BJ (cell line): ENCODE measurements around the gene SYNE1. TPM values are rescaled to one million over a fixed set of nuclear protein-coding genes. Genes with fewer than 3 reads are reported as not detected.
"Not testable (repeated sequence)": the region's sequence is repeated elsewhere in the genome, so short reads cannot be mapped to it uniquely, and the experiment has no call there.

ENCODE experiments used
- CTCF ChIA-PET: fragments of 350-600 bp; formaldehyde crosslinking; extraction: SDS; loops from one replicate; lab custom pipeline; 2021; ENCODE audit warnings: antibody characterized with exemption, inconsistent platforms; lab: Yijun Ruan, JAX
- POLR2A ChIA-PET: fragments of 300-600 bp; sonication (Branson Sonifier 250); formaldehyde crosslinking; extraction: SDS; loops from one replicate; lab custom pipeline; 2021; ENCODE audit warnings: antibody characterized with exemption; lab: Charles Lee
- DNase-seq: peaks from one replicate; pipeline ENCODE4 v3.0.0-alpha.2; 2011; ENCODE audit warnings: low read depth
- H3K27me3 ChIP-seq: 2 replicates; pipeline ENCODE4 v1.6.0; 2011; ENCODE audit warnings: low read length; ENCODE audit not compliant: control insufficient read depth, insufficient read depth
- H3K36me3 ChIP-seq: 2 replicates; pipeline ENCODE4 v1.5.1; 2011; ENCODE audit warnings: low read length; ENCODE audit not compliant: control insufficient read depth, insufficient read depth
- H3K4me3 ChIP-seq: 2 replicates; pipeline ENCODE4 v1.5.1; 2011; ENCODE audit warnings: low read depth, mild to moderate bottlenecking, control low read depth, low read length
- polyA plus RNA-seq: library from polyadenylated mRNA; depleted of rRNA; stranded (reverse); fragments of >200 nt; gene quantifications from 2 replicates; pipeline ENCODE4 v1.2.3, GENCODE V29; 2011
- TF ChIP-seq, protein P1 (sequence below): IDR thresholded peaks from 2 replicates; pipeline ENCODE4 v1.5.1; 2011; ENCODE audit warnings: low read depth, mild to moderate bottlenecking, control low read depth, inconsistent platforms, low read length, moderate library complexity; ENCODE audit not compliant: insufficient read depth

SYNE1 gene
- polyA plus RNA-seq, 1 experiment, result 44.2 TPM

DNA sequence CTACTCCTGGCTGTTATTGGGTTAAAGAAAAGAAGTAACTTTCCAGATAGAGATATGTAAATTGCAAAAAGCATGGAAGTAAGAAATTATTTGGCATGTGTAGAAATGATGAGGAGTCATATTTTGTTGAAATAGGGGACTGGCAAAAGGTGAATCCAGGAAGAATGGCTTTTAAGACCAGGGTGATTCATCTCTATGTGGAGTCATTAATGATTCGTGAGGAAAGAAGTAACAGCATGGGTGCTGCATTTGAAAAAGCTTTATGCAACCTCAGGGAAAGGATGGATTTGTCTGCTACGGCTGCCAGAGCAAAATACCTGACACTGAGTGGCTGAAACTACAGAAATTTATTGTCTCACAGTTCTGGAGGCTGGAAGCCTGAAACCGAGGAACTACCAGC, 14.8 kb upstream of the SYNE1 start:
- POLR2A ChIA-PET, result no interaction called here
- TF ChIP-seq, protein P1, sequence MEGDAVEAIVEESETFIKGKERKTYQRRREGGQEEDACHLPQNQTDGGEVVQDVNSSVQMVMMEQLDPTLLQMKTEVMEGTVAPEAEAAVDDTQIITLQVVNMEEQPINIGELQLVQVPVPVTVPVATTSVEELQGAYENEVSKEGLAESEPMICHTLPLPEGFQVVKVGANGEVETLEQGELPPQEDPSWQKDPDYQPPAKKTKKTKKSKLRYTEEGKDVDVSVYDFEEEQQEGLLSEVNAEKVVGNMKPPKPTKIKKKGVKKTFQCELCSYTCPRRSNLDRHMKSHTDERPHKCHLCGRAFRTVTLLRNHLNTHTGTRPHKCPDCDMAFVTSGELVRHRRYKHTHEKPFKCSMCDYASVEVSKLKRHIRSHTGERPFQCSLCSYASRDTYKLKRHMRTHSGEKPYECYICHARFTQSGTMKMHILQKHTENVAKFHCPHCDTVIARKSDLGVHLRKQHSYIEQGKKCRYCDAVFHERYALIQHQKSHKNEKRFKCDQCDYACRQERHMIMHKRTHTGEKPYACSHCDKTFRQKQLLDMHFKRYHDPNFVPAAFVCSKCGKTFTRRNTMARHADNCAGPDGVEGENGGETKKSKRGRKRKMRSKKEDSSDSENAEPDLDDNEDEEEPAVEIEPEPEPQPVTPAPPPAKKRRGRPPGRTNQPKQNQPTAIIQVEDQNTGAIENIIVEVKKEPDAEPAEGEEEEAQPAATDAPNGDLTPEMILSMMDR, result no peak
- Histone ChIP-seq H3K36me3 (no peaks in the 10 kb centered on the region), H3K4me3 (no peak overlapping the region), H3K27me3 (no peaks in the 10 kb centered on the region)
- DNase-seq, result no peak
- CTCF ChIA-PET, result interaction anchor here (1.2 to 1.3 kb wide), 3 partner anchors 9 to 99 kb away, joined by 3 to 6 read pairs (median 3); no protein-coding TSS in a partner anchor

DNA sequence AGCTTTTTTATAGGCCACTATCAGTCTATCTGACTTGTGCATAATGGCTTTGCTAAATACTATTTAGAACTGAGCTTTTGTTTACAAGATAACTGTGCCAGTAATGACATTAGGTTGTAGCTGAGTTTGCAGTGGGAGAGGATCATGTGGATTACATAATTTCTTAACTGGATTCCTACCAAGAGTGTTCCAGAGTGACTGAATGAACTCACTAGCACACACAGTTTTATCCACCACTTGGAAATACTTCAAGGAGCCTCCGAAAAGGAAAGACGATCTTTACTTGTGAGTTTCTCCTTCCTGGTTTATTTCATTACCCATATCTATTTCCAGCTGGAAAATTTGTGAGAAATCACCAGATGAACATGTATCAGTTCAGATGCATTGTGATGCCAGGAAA, 10.9 kb upstream of the SYNE1 start:
- POLR2A ChIA-PET, result interaction anchor here (1.3 kb wide), 1 partner anchor 11 kb away, joined by 5 read pairs; the partner anchor contains the start of gene SYNE1
- Histone ChIP-seq H3K36me3 (no peaks in the 10 kb centered on the region), H3K27me3 (no peaks in the 10 kb centered on the region), H3K4me3 (no peak overlapping the region)
- DNase-seq, result peak; percentile 15
- TF ChIP-seq, protein P1, result no peak
- CTCF ChIA-PET, result interaction anchor here (0.9 to 2.1 kb wide), 6 partner anchors 64 to 169 kb away, joined by 3 to 8 read pairs (median 4); no protein-coding TSS in a partner anchor

DNA sequence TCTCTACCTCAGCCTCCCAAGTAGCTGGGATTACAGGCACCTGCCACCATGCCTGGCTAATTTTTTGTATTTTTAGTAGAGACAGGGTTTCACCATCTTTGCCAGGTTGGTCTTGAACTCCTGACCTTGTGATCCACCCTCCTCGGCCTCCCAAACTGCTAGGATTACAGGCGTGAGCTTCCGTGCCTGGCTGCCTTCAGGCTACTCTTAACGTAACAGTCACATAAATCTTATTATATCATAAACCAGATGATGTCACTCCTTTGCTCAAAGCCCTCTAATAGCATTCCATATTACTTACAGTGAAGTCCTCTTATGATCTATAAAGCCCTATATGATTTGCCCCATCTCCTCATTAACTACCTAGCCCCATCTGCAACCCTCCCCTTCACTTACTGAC, 9.6 kb upstream of the SYNE1 start:
- H3K27me3 ChIP-seq, POLR2A ChIA-PET, DNase-seq, H3K36me3 ChIP-seq, H3K4me3 ChIP-seq: not testable (repeated sequence)
- CTCF ChIA-PET, result interaction anchor here (0.6 to 2.1 kb wide), 4 partner anchors 44 to 161 kb away, joined by 3 to 8 read pairs (median 5); no protein-coding TSS in a partner anchor

DNA sequence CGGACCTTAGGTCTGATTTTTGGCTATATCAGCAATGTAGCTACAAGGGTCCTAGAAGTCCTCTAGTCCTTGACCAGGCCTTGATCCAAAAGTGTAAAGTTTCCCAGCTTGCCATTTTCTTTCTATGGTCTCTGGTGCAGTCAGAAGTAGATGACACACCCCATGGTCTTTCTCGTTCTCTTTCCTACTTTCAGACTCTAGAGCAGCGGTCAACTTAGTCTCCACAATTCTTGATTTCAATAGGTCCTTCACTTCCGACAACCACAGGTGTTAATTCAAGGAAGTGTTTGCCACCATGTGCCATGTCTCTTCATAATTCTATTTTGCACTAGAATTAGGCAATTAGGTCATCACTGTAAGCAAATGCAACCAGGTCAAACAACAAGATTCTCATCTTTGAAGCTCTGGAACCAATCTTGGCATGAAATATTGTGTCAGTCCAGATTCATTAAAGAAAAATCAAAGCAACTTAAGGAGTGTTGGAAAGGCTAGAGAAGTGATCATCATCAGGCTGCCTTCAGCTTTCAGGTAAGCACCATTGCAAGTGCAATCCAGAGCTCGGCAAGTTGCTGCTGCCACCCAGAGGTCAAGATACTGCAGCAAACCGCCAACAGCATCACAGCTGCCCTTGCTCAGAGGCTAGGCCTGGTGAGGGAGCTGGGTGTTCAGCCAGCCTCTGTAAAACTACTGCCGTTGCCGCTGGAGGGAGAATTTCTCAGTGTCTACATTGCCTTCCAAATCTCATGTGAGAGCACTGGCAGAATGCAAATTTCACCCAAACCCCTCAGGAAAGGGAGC, 5.6 kb upstream of the SYNE1 start:
- Histone ChIP-seq H3K4me3 (no peak overlapping the region), H3K36me3 (no peaks in the 10 kb centered on the region), H3K27me3 (no peaks in the 10 kb centered on the region)
- ChIA-PET CTCF (interaction anchor here (0.6 to 3.8 kb wide), 20 partner anchors 9 to 322 kb away, joined by 3 to 47 read pairs (median 4); no protein-coding TSS in a partner anchor), POLR2A (no interaction called here)
- no peak for DNase-seq
- TF ChIP-seq, protein P1, result peak; percentile 62

DNA sequence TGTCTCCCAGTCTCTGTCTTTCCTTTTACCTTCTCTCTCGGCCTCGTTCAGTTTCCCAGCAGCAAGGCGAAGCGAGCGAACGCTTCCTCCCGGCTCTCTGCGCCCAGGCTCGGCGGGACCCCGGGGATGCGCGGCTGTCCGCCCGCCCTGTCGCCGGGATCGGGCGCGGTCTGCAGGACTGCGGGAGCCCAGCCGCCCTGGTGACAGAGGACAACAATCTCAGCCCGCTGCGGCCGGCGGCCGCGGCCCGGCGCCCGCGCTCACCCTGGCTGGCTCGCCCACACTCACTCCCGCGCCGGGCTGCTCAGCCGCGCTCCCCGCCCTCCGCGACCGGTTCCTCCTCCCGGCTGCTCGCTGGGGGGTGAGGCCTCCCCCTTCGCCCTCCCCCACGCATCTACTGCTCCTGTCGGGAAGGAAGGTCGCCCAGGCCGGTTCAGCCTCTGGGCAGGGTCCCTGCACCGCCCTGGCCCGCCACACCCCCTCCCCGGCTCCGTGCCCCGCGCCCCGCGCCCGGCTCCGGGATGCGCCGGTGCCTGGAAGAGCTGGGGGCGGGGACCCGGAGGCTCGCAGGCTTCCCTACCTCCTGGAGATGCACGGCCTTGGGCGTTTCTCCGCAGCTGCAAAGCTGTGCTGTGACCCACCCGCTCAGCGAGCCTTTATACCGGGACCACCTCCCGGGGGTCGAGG, 410 bp downstream of the SYNE1 start:
- no peak for DNase-seq
- TF ChIP-seq, protein P1, result no peak
- ChIA-PET POLR2A (interaction anchor here (1.2 kb wide), 1 partner anchor 11 kb away, joined by 5 read pairs; no protein-coding TSS in a partner anchor), CTCF (interaction anchor here (1.4 kb wide), 1 partner anchor 84 kb away, joined by 8 read pairs; no protein-coding TSS in a partner anchor)
- no peaks in the 10 kb centered on the region for H3K27me3 ChIP-seq
- peak overlapping the region; percentile 64 for H3K4me3 ChIP-seq
- no peaks in the 10 kb centered on the region for H3K36me3 ChIP-seq
